Measurements from ENCODE around the gene TPGS2. TPM values are rescaled to one million over a fixed set of nuclear protein-coding genes. Genes with fewer than 3 reads are reported as not detected.

TPGS2 gene
- total and polyA plus RNA-seq, 2 of the 8 experiments (the other 6 are each of a cell fraction or from before 2014, with no cell fraction given): 151 to 273 TPM

DNA sequence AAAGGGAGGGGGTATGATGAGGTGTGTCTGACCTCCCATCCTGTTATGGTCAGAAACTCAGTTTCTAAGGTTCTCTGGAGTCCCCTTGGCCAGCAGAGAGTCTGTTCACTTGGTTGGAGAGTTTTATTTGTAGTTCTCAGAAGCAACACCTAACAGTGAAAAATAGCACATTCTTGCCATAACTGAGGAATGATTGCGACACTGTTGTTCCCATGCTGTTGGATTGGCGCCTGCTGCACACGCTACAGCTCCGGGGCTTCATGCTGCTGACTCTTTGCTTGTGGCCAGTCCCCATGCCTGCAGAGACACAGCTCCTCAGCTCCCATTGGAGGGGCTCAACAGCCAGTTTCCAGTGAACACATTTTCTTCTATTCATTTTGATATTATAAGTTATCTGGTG, 42.1 kb downstream of the TPGS2 start:
- ChIA-PET POLR2A (ENCODE audit: partially characterized antibody) (interaction anchor here (0.6 to 2.9 kb wide), 2 partner anchors 8 to 12 kb away, joined by 4 to 12 read pairs; no protein-coding TSS in a partner anchor), CTCF (ENCODE audit: partially characterized antibody) (no interaction called here)
- Histone ChIP-seq H3K9ac (replicated peaks in 1 of 4; ENCODE audit: extremely low read depth in 1 of 4, low read depth in 3 of 4, low read length in 3 of 4) (no peak overlapping the region), H3K23ac (ENCODE audit: insufficient read length) (no peak overlapping the region), H3K4me1 (replicated peaks in 1 of 4; ENCODE audit: control insufficient read depth in 3 of 4, insufficient read depth in 4 of 4, low read length in 3 of 4) (no peaks in the 10 kb centered on the region), H3K23me2 (ENCODE audit: low read depth, low read length) (no peaks in the 10 kb centered on the region), H2BK15ac (ENCODE audit: low read length) (no peak overlapping the region), H3K79me1 (ENCODE audit: low read depth, low read length) (no peaks in the 10 kb centered on the region), H2AFZ (ENCODE audit: low read length) (no peak overlapping the region), H2BK12ac (ENCODE audit: low read depth, low read length) (no peak overlapping the region), H2AK5ac (ENCODE audit: low read depth, low read length) (no peak overlapping the region), H3K4me3 (ENCODE audit: extremely low read depth in 1 of 4, insufficient read depth in 2 of 4, low read depth in 3 of 4, low read length in 4 of 4) (no peak overlapping the region), H3K27ac (ENCODE audit: low read depth, low read length) (no peak overlapping the region), H3K79me2 (ENCODE audit: control insufficient read depth in 1 of 2, insufficient read depth in 2 of 2, low read length in 2 of 2) (no peaks in the 10 kb centered on the region), H2BK120ac (replicated peaks; ENCODE audit: low read depth, low read length) (no peak overlapping the region), H3K18ac (ENCODE audit: extremely low read depth, low read length) (no peak overlapping the region), H2BK20ac (ENCODE audit: low read length) (no peak overlapping the region), H3K36me3 (ENCODE audit: control insufficient read depth in 2 of 4, insufficient read depth in 4 of 4, low read length in 3 of 4) (peaks cover 0 to 10% (median 5%) of the 10 kb centered on the region in 4 experiments; a peak in 5 of 8 replicates), H4K8ac (ENCODE audit: extremely low read depth, insufficient read depth, low read length) (no peak overlapping the region), H3K14ac (ENCODE audit: insufficient read length) (no peak overlapping the region), H4K5ac (ENCODE audit: insufficient read length, low read depth, low read length) (no peak overlapping the region), H3K9me3 (ENCODE audit: insufficient read depth in 2 of 2, low read depth in 1 of 2, low read length in 1 of 2) (no peaks in the 10 kb centered on the region), H2BK5ac (ENCODE audit: low read depth, low read length) (no peak overlapping the region), H4K91ac (replicated peaks; ENCODE audit: insufficient read length, low read length) (no peak overlapping the region), H4K20me1 (replicated peaks in 1 of 2; ENCODE audit: control insufficient read depth in 1 of 2, insufficient read depth in 2 of 2, low read length in 2 of 2) (no peaks in the 10 kb centered on the region), H3K4me2 (ENCODE audit: insufficient read depth in 1 of 2, low read depth in 2 of 2, low read length in 2 of 2) (no peak overlapping the region), H3K56ac (replicated peaks; ENCODE audit: insufficient read length, low read depth, low read length) (no peak overlapping the region), H3K4ac (replicated peaks; ENCODE audit: insufficient read length, low read depth, low read length) (no peak overlapping the region), H3K27me3 (replicated peaks in 1 of 4; ENCODE audit: control insufficient read depth in 3 of 4, extremely low read depth in 1 of 4, insufficient read depth in 3 of 4, low read length in 3 of 4) (no peaks in the 10 kb centered on the region)
- 91% methylated on average over 4 of the region's 4 CpGs; no CpG with 5 or more reads in 1 of the 2 experiments for WGBS, 2 experiments (ENCODE audit: extremely low coverage in 1 of 2, insufficient coverage in 1 of 2, insufficient read length in 1 of 2, insufficient replicate concordance in 2 of 2, low coverage in 1 of 2, low lambda C conversion rate in 2 of 2, missing lambda C conversion rate in 1 of 2)
- no peak for TF ChIP-seq PHF8 (conservative IDR thresholded peaks at IDR 0.05; ENCODE audit: low read depth, low read length)
- peak; percentile 73 for TF ChIP-seq CEBPB (IDR thresholded peaks at IDR 0.05; ENCODE audit: low read depth, low read length)
- DNase-seq (ENCODE audit: low read depth in 1 of 2, low spot score in 2 of 2) (no peak), FAIRE-seq (no peak)

Measured in H1 (cell line).